CD8-positive, alpha-beta memory T cell (primary cell): ENCODE data around the gene NID1. TPM values are rescaled to one million over a fixed set of nuclear protein-coding genes. Genes with fewer than 3 reads are reported as not detected.

ENCODE experiments used
- CTCF ChIA-PET: fragments of 350-600 bp; sonication (Branson Sonifier 250); formaldehyde crosslinking; loops from one replicate; lab custom pipeline; 2021; ENCODE audit warnings: antibody characterized with exemption; lab: Charles Lee
- POLR2A ChIA-PET: fragments of 350-600 bp; sonication (Branson Sonifier 250); formaldehyde crosslinking; loops from one replicate; lab custom pipeline; 2021; ENCODE audit warnings: antibody characterized with exemption; lab: Charles Lee
- DNase-seq, 5 donors: peaks; one replicate each; pipeline versions ENCODE4 v3.0.0 to v3.0.0-alpha.2; 2020 to 2022; ENCODE audit warnings: mixed read lengths in 1 of 5
- H3K27ac ChIP-seq: one replicate; pipeline ENCODE4 v1.7.0; 2013; ENCODE audit warnings: low read depth, mild to moderate bottlenecking, low read length, moderate library complexity
- H3K27me3 ChIP-seq: 2 replicates; pipeline ENCODE4 v1.7.0; 2013; ENCODE audit warnings: low read length, mild to moderate bottlenecking; ENCODE audit not compliant: insufficient read depth, poor library complexity, severe bottlenecking
- H3K36me3 ChIP-seq: 2 replicates; pipeline ENCODE4 v1.7.0; 2013; ENCODE audit warnings: mild to moderate bottlenecking, low read length, moderate library complexity; ENCODE audit not compliant: insufficient read depth
- H3K4me1 ChIP-seq: 2 replicates; pipeline ENCODE4 v1.7.0; 2013; ENCODE audit warnings: mild to moderate bottlenecking, low read length, moderate library complexity; ENCODE audit not compliant: insufficient read depth
- H3K4me3 ChIP-seq: 2 replicates; pipeline ENCODE4 v1.7.0; 2013; ENCODE audit warnings: mild to moderate bottlenecking, low read length
- H3K9me3 ChIP-seq: 2 replicates; pipeline ENCODE4 v1.7.0; 2013; ENCODE audit warnings: mild to moderate bottlenecking, low read length
- H3K27ac Mint-ChIP-seq, 8 donors: one replicate each; pipeline ENCODE4 v1.8.0; 2020 to 2021; ENCODE audit warnings: mixed read lengths in 8 of 8, mild to moderate bottlenecking in 6 of 8, inconsistent platforms in 3 of 8, moderate library complexity in 3 of 8
- H3K27me3 Mint-ChIP-seq, 2 donors: one replicate each; pipeline ENCODE4 v1.8.0; 2020 to 2021; ENCODE audit warnings: mixed read lengths in 2 of 2, mild to moderate bottlenecking in 1 of 2, moderate library complexity in 1 of 2
- H3K36me3 Mint-ChIP-seq, 3 donors: one replicate each; pipeline ENCODE4 v1.8.0; 2020 to 2021; ENCODE audit warnings: mixed read lengths in 3 of 3, inconsistent platforms in 1 of 3, mild to moderate bottlenecking in 1 of 3
- H3K4me1 Mint-ChIP-seq, 3 donors: one replicate each; pipeline ENCODE4 v1.8.0; 2020 to 2021; ENCODE audit warnings: mixed read lengths in 3 of 3, inconsistent platforms in 1 of 3, mild to moderate bottlenecking in 1 of 3
- H3K4me3 Mint-ChIP-seq, 7 donors: one replicate each; pipeline ENCODE4 v1.8.0; 2020 to 2021; ENCODE audit warnings: mixed read lengths in 7 of 7, mild to moderate bottlenecking in 6 of 7, moderate library complexity in 4 of 7, inconsistent platforms in 2 of 7
- H3K9me3 Mint-ChIP-seq, 5 donors: one replicate each; pipeline ENCODE4 v1.8.0; 2020 to 2022; ENCODE audit warnings: mixed read lengths in 5 of 5, mild to moderate bottlenecking in 3 of 5, moderate library complexity in 2 of 5, inconsistent platforms in 1 of 5
- polyA plus RNA-seq: library from polyadenylated mRNA; unstranded; fragments of 300-500 nt; fragmentation: Illumina TruSeq; gene quantifications from one replicate; pipeline ENCODE4 v1.2.3, GENCODE V29; 2021
- total RNA-seq, 2 experiments: library from RNA; stranded (reverse); gene quantifications; one replicate each; pipeline ENCODE4 v1.2.3, GENCODE V29; 2021

Gene NID1
- total and polyA plus RNA-seq, 3 experiments from 2014 or later: 0.09 to 0.15 TPM; not detected in 1

DNA sequence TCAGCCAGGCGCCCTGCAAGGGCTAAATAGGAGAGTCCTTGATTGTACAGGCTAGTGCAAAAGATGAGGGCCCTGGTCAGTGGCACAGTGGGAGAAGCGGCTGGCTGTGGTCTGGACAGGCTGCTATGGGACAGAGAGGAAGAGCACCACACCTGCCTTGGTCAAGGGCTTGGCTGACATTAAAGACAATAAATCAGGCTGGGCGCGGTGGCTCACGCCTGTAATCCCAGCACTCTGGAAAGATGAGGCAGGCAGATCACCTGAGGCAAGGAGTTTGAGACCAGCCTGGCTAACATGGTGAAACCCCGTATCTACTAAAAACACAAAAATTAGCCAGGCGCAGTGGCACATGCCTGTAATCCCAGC, 62.9 kb downstream of the NID1 start:
- ChIA-PET CTCF (interaction anchor here (1.3 to 4.8 kb wide), 2 partner anchors 30 to 498 kb away, joined by 3 to 39 read pairs; partner anchors contain the start of gene B3GALNT2), POLR2A (no interaction called here)
- Histone ChIP-seq H3K36me3 (no peaks in the 10 kb centered on the region), H3K4me3 (no peak overlapping the region), H3K9me3 (no peaks in the 10 kb centered on the region), H3K27me3 (no peaks in the 10 kb centered on the region), H3K27ac (no peak overlapping the region), H3K4me1 (peaks cover 24% of the 10 kb centered on the region)
- Mint-ChIP-seq H3K27me3 (no peaks in the 10 kb centered on the region), H3K27ac (peak overlapping the region in 5 of 8 donors; percentile 4 to 96 (median 55)), H3K4me3 (no peak overlapping the region), H3K4me1 (peaks cover 30 to 56% (median 52%) of the 10 kb centered on the region in 3 donors), H3K36me3 (no peaks in the 10 kb centered on the region), H3K9me3 (peaks cover 0 to 2% (median 0%) of the 10 kb centered on the region in 5 donors)
- no peak for DNase-seq

GRCh38 chr1:236000781-236001180, 64.1 kb downstream of the NID1 start:
- no peaks in the 10 kb centered on the region for H3K36me3 Mint-ChIP-seq
- ChIA-PET POLR2A (no interaction called here), CTCF (interaction anchor here (4.8 kb wide), 1 partner anchor 29 kb away, joined by 39 read pairs; no protein-coding TSS in a partner anchor)
- peak overlapping the region; percentile 86 to 99 (median 97) for H3K27ac Mint-ChIP-seq
- Histone ChIP-seq H3K27ac (no peak overlapping the region), H3K36me3 (no peaks in the 10 kb centered on the region), H3K27me3 (no peaks in the 10 kb centered on the region), H3K4me3 (no peak overlapping the region), H3K4me1 (peaks cover 24% of the 10 kb centered on the region), H3K9me3 (no peaks in the 10 kb centered on the region)
- peaks cover 30 to 59% (median 57%) of the 10 kb centered on the region in 3 donors for H3K4me1 Mint-ChIP-seq
- H3K27me3 Mint-ChIP-seq: no peaks in the 10 kb centered on the region
- peaks cover 0 to 2% (median 0%) of the 10 kb centered on the region in 5 donors for H3K9me3 Mint-ChIP-seq
- peak overlapping the region in 2 of 7 donors; percentile 57 to 76 for H3K4me3 Mint-ChIP-seq
- no peak for DNase-seq

DNA sequence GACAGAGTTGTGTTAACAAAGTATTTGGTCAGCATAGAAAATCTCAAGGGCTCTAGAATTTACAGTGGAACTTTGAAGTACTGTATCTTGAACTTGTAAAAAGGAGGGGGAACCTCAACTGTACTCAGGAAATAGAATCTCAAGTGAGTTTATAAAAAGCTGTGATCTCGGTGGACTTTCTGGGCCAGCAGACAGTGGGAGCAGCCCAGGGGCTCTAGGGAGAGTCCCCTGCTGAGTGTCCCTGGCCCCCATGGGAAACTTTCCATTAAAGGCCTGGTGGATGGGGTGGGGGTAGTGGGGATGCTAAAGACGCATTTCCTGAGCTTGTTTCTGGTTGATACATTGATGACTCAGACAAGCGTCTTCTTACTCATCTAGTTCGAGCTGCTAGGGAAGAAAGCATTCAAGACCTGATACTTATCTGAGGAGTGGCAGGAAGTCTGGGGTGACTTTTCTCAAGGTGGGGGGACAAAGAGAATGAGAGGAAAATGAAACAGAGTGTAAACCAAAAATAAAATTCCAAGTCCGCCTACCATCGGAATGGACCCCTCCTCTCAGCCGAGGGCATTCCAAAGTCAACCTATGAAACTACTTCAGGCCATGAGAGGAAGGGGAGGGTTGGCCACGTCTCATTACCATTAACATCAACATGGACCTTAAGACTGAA, 65.5 kb downstream of the NID1 start:
- peak; percentile 31 to 89 (median 69) for DNase-seq
- Histone ChIP-seq H3K9me3 (no peaks in the 10 kb centered on the region), H3K27me3 (no peaks in the 10 kb centered on the region), H3K4me3 (no peak overlapping the region), H3K27ac (peak overlapping the region; percentile 81), H3K4me1 (peaks cover 24% of the 10 kb centered on the region), H3K36me3 (no peaks in the 10 kb centered on the region)
- peaks cover 30 to 64% (median 61%) of the 10 kb centered on the region in 3 donors for H3K4me1 Mint-ChIP-seq
- no peaks in the 10 kb centered on the region for H3K36me3 Mint-ChIP-seq
- H3K27ac Mint-ChIP-seq: peak overlapping the region; percentile 86 to 99 (median 97)
- CTCF ChIA-PET: interaction anchor here (1.5 to 4.8 kb wide), 3 partner anchors 27 to 133 kb away, joined by 3 to 39 read pairs (median 4); partner anchors contain the start of gene LYST
- H3K27me3 Mint-ChIP-seq: no peaks in the 10 kb centered on the region
- peak overlapping the region; percentile 5 to 76 (median 62) for H3K4me3 Mint-ChIP-seq
- POLR2A ChIA-PET: interaction anchor here (0.9 to 2.0 kb wide), 2 partner anchors 27 to 59 kb away, joined by 3 to 7 read pairs; no protein-coding TSS in a partner anchor
- H3K9me3 Mint-ChIP-seq: peaks cover 0 to 2% (median 0%) of the 10 kb centered on the region in 5 donors

- Histone ChIP-seq H3K27me3 (no peaks in the 10 kb centered on the region), H3K4me1 (peaks cover 24% of the 10 kb centered on the region), H3K9me3 (no peaks in the 10 kb centered on the region), H3K4me3 (no peak overlapping the region), H3K27ac (peak overlapping the region; percentile 81), H3K36me3 (no peaks in the 10 kb centered on the region)
- H3K9me3 Mint-ChIP-seq: peaks cover 0 to 2% (median 0%) of the 10 kb centered on the region in 5 donors
- peaks cover 25 to 59% (median 55%) of the 10 kb centered on the region in 3 donors for H3K4me1 Mint-ChIP-seq
- H3K27ac Mint-ChIP-seq: peak overlapping the region; percentile 86 to 99 (median 97)
- CTCF ChIA-PET: interaction anchor here (1.3 to 4.8 kb wide), 4 partner anchors 24 to 133 kb away, joined by 3 to 39 read pairs (median 4); partner anchors contain the start of gene LYST
- H3K36me3 Mint-ChIP-seq: no peaks in the 10 kb centered on the region
- no peaks in the 10 kb centered on the region for H3K27me3 Mint-ChIP-seq
- H3K4me3 Mint-ChIP-seq: peak overlapping the region; percentile 5 to 76 (median 62)
- peak in 4 of 5 donors; percentile 37 to 80 (median 50) for DNase-seq
- POLR2A ChIA-PET: interaction anchor here (0.9 to 2.0 kb wide), 2 partner anchors 27 to 59 kb away, joined by 3 to 7 read pairs; no protein-coding TSS in a partner anchor
These were observed 66.1 kb downstream of the NID1 start for GRCh38 chr1:235998812-235999211.

GRCh38 chr1:235997931-235998330, 67.0 kb downstream of the NID1 start:
- Histone ChIP-seq H3K4me1 (peaks cover 24% of the 10 kb centered on the region), H3K4me3 (no peak overlapping the region), H3K27ac (no peak overlapping the region), H3K27me3 (no peaks in the 10 kb centered on the region), H3K9me3 (no peaks in the 10 kb centered on the region), H3K36me3 (no peaks in the 10 kb centered on the region)
- CTCF ChIA-PET: interaction anchor here (1.3 to 4.8 kb wide), 2 partner anchors 23 to 26 kb away, joined by 3 to 39 read pairs; no protein-coding TSS in a partner anchor
- POLR2A ChIA-PET: interaction anchor here (0.6 kb wide), 1 partner anchor 493 kb away, joined by 4 read pairs; no protein-coding TSS in a partner anchor
- Mint-ChIP-seq H3K4me1 (peaks cover 25 to 53% (median 47%) of the 10 kb centered on the region in 3 donors), H3K27me3 (no peaks in the 10 kb centered on the region), H3K36me3 (no peaks in the 10 kb centered on the region), H3K27ac (peak overlapping the region; percentile 86 to 99 (median 97)), H3K9me3 (peaks cover 0 to 2% (median 0%) of the 10 kb centered on the region in 5 donors), H3K4me3 (peak overlapping the region in 2 of 7 donors; percentile 20 to 54)
- DNase-seq: no peak

GRCh38 chr1:235997049-235997448, 67.8 kb downstream of the NID1 start:
- no peaks in the 10 kb centered on the region for H3K36me3 ChIP-seq
- H3K4me1 ChIP-seq: peaks cover 24% of the 10 kb centered on the region
- no peaks in the 10 kb centered on the region for H3K27me3 ChIP-seq
- CTCF ChIA-PET: interaction anchor here (2.9 kb wide), 1 partner anchor 25 kb away, joined by 14 read pairs; no protein-coding TSS in a partner anchor
- no peak for DNase-seq
- no peak overlapping the region for H3K4me3 ChIP-seq
- Mint-ChIP-seq H3K4me3 (no peak overlapping the region), H3K9me3 (no peaks in the 10 kb centered on the region), H3K36me3 (no peaks in the 10 kb centered on the region), H3K27me3 (no peaks in the 10 kb centered on the region), H3K4me1 (peaks cover 25 to 53% (median 47%) of the 10 kb centered on the region in 3 donors), H3K27ac (peak overlapping the region in 6 of 8 donors; percentile 26 to 76 (median 61))
- no peaks in the 10 kb centered on the region for H3K9me3 ChIP-seq
- H3K27ac ChIP-seq: no peak overlapping the region
- POLR2A ChIA-PET: no interaction called here

DNA sequence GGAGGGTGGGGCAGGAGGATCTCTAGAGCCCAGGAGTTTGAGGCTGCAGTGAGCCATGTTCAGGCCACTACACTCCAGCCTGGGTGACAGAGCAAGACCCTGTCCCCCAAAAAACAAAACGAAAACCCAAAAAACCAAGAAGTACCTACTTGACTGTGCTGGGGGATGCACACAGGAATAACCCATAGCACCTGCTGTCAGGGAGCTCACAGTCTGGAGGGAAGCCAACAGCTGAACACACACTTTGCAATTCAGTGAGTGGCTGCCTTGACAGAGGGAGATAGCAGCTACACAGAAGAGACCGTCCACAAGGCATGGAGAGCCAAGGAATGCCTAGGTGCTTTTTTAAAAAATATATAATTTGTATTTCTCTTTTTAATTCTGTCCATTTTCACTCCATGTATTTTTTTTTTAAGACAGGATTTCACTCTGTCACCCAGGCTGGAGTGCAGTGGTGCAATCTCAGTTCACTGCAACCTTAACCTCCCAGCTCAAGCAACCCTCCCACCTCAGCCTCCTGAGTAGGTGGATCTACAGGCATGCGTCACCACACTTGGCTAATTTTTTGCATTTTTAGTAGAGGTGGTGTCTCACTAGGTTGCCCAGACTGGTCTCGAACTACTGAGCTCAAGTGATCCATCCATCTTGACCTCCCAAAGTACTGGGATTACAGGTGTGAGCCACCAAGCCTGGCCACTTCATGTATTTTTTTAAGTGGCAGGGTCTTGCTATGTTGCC, 68.7 kb downstream of the NID1 start:
- H3K27ac ChIP-seq: no peak overlapping the region
- no peaks in the 10 kb centered on the region for H3K27me3 ChIP-seq
- no peak overlapping the region for H3K4me3 ChIP-seq
- no peaks in the 10 kb centered on the region for H3K9me3 Mint-ChIP-seq
- no peaks in the 10 kb centered on the region for H3K27me3 Mint-ChIP-seq
- H3K4me1 ChIP-seq: peaks cover 24% of the 10 kb centered on the region
- H3K36me3 ChIP-seq: no peaks in the 10 kb centered on the region
- POLR2A ChIA-PET: no interaction called here
- H3K9me3 ChIP-seq: no peaks in the 10 kb centered on the region
- peak overlapping the region in 5 of 8 donors; percentile 29 to 80 (median 55) for H3K27ac Mint-ChIP-seq
- H3K4me3 Mint-ChIP-seq: no peak overlapping the region
- DNase-seq: no peak
- H3K4me1 Mint-ChIP-seq: peaks cover 25 to 48% (median 38%) of the 10 kb centered on the region in 3 donors
- H3K36me3 Mint-ChIP-seq: no peaks in the 10 kb centered on the region
- CTCF ChIA-PET: interaction anchor here (0.8 to 2.9 kb wide), 4 partner anchors 8 to 42 kb away, joined by 3 to 14 read pairs (median 3); no protein-coding TSS in a partner anchor
